C1 segment of cervical spinal cord (tissue), 14 donors: ENCODE measurements around the gene THYN1.

Experiments
- DNase-seq, 14 donors: peaks; one replicate each; lab custom pipeline; 2025; lab: John Stamatoyannopoulos, UW

The THYN1 gene

DNA sequence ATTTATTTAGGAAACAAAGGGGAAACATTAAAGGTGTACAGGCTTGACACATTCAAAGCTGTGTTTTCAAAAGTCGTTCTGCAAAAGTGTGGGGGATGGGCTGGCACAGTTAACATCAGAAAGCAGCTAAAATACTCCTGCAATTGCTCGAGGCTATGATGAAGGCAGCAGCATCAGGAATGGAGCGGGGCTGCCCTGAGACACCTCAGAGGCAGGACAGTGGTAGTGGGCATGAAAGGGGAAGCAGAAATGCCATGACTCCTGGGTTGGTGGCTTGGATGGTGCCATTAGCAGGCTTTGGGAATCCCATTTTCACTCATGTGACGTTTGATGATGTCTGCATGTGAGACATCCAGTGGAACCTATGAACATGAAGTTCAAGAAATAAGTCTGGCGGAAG is 30.0 kb downstream of the THYN1 start:
- no peak for DNase-seq

DNA sequence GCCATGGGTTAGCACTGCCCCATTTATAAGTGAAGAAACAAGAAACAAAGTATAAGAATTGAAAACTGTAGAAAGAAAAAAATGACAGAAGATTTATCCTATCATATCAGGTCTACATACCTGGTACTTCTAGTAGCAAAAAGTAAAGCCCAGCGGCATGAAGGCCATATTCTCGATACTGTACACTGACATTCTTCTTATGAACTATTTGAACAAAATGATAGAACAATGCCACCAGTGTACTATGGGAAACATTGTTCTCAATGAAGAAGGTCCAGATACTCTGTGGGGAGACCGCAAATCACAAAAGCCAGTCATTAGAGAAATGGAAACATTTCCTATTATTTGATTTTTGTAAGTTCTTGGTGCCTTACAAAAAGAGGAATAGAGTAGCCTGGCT is 36.3 kb downstream of the THYN1 start:
- DNase-seq, result no peak

DNA sequence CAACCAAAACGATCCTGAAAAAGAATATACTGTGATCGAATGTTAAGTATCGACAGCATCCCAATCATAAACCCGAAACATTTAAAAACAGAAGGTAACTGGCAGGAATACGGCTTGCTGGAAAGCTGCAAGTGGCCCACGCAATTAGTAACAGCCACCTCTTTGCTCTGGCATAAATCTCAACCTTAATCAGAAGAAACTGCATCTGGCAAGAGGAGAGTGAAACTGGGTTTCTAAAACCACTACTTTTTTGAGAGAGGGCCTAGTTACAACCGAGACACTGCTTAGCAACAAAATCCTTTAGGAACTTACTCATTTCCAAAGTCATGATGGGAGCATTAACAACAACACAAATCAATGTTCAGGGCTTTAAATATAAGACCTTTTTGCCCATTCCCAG is 37.3 kb downstream of the THYN1 start:
- DNase-seq, result no peak

DNA sequence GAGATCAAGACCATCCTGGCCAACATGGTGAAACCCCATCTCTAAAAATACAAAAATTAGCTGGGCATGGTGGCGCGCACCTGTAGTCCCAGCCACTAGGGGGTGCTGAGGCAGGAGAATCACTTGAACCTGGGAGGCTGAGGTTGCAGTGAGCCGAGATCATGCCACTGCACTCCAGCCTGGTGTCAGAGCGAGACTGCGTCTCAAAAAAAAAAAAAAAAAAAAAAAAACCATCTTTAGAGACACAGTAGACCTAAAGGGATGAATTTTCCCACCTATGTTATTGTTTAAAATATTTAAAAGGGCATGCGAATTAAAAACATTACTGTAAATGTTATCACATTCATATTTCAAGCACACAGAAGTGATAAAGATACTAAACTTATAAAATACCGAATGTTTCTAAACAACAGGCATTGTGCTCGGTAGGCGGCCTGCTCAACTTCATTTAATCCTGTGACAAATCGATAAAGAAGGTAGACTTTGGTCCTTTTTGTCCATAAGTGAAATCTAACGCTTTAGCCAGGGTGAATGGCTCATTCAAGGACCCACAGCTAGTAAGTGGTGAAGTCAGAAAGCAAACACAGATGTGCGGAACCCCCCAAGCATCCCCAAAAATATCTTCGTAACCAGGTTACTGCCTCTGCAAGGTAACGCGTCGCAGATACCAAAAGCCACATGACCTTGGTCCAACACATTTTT is 45.5 kb downstream of the THYN1 start:
- no peak for DNase-seq

DNA sequence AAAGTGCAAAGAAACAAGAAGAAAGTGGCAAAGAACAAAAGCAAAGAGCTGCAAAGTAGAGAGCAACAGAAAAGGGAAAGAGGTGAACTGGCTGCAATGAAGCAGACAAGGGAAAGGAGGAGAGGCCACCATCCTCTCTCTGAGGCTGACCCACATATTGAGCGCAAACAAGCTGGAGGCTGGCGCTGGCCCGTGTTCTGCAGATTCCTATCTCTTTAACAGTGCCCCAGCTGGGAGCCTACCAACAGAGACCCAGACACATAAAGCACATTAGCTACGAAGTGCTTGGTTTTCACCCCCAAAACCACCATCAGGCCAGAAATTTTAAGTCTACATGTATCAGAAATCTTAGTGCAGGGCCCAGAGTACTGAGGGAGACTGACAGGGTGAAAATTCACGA is 47.0 kb downstream of the THYN1 start:
- no peak for DNase-seq

- no peak for DNase-seq
Observed at GRCh38 chr11:134205729-134206128, 47.4 kb downstream of the THYN1 start.

DNA sequence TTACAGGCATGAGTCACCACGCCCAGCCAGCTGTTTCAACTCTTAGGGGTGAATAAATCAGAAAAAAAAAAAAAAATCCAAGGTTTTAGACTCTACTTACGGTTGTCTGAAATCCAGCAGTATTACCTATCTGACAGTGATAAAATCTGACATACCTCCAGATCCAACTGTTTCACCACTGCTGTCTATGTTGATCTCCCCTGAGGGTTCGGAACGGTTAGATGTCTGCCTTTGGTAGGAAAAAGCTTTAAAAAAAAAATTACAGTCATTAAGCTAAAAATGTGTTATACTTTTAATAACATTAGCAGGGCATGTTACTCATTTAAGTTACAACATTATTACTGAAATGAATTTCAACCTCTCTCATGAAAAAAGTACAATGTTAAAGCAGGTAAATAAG is 50.5 kb downstream of the THYN1 start:
- no peak for DNase-seq

GRCh38 chr11:134200688-134201087 is 52.5 kb downstream of the THYN1 start:
- no peak for DNase-seq

DNA sequence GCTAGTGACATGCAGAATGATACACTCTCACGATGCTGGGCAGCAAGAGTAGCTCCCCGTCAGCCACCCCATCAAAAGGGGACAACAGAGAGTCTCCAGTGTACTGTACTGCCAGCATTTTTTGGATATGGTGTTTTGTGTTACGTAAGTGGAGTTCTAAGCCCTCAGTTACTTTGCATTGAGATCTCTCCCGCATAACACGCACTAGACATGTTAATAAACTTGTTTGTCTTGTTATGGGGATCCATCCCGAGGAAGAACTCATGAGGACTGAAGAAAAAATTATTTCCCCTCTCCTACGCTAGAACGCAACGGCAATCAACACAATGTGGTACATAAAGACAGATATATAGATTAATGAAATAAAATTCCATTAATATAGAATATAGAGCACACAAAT is 53.6 kb downstream of the THYN1 start:
- DNase-seq, result no peak
